ENCODE measurements around the gene NFKBIL1.
"Not testable (repeated sequence)": the region's sequence is repeated elsewhere in the genome, so short reads cannot be mapped to it uniquely, and the experiment has no call there.

The NFKBIL1 gene

GRCh38 chr6:31546958-31547726 is at the start of gene NFKBIL1:
Gene NFKBIL1 (plus strand): TSS chr6:31547608. CDS start chr6:31547695, 87 bp downstream.
- DNase-seq, result peak; percentile 98

GRCh38 chr6:31498748-31499147 is 48.7 kb upstream of the NFKBIL1 start:
- no peak for DNase-seq

- not testable (repeated sequence) for DNase-seq
These were observed 47.8 kb upstream of the NFKBIL1 start for GRCh38 chr6:31499648-31500047.

- DNase-seq, result no peak
These were observed 44.8 kb upstream of the NFKBIL1 start for GRCh38 chr6:31502586-31502985.

- DNase-seq, result not testable (repeated sequence)
These were observed 38.4 kb upstream of the NFKBIL1 start for GRCh38 chr6:31509036-31509435.

- no peak for DNase-seq
These were observed 37.4 kb upstream of the NFKBIL1 start for GRCh38 chr6:31510007-31510406.

GRCh38 chr6:31513456-31514165 is 33.8 kb upstream of the NFKBIL1 start:
- DNase-seq, result no peak

- DNase-seq, result no peak
These were observed 25.6 kb upstream of the NFKBIL1 start for GRCh38 chr6:31521835-31522234.

- no peak for DNase-seq
These were observed 21.9 kb upstream of the NFKBIL1 start for GRCh38 chr6:31525553-31525931.

- DNase-seq, result no peak
These were observed 21.3 kb upstream of the NFKBIL1 start for GRCh38 chr6:31525932-31526591.

GRCh38 chr6:31528307-31528777 is 19.1 kb upstream of the NFKBIL1 start:
- DNase-seq, result no peak

- DNase-seq, result no peak
These were observed 18.5 kb upstream of the NFKBIL1 start, which contains the start of gene MCCD1 for GRCh38 chr6:31528821-31529328. Gene MCCD1 (plus strand): TSS chr6:31528962. CDS start chr6:31529015, 53 bp downstream.

- DNase-seq, result no peak
These were observed 17.9 kb upstream of the NFKBIL1 start for GRCh38 chr6:31529329-31530150.

GRCh38 chr6:31530659-31531058 is 16.7 kb upstream of the NFKBIL1 start:
- no peak for DNase-seq

GRCh38 chr6:31531162-31531561 is 16.2 kb upstream of the NFKBIL1 start:
- DNase-seq, result no peak

- DNase-seq, result no peak
These were observed 15.4 kb upstream of the NFKBIL1 start for GRCh38 chr6:31531771-31532643.

- DNase-seq, result no peak
These were observed 14.6 kb upstream of the NFKBIL1 start for GRCh38 chr6:31532644-31533454.

GRCh38 chr6:31533455-31533841 is 14.0 kb upstream of the NFKBIL1 start:
- DNase-seq, result no peak

GRCh38 chr6:31534011-31534410 is 13.4 kb upstream of the NFKBIL1 start:
- no peak for DNase-seq

- no peak for DNase-seq
These were observed 12.8 kb upstream of the NFKBIL1 start for GRCh38 chr6:31534521-31535040.
